K562 (cell line): ENCODE data around the gene FCAMR. TPM values are rescaled to one million over a fixed set of nuclear protein-coding genes. Genes with fewer than 3 reads are reported as not detected.

Experiments
- ARID2 ChIP-seq: fragments of 450-650 bp; IDR thresholded peaks from 2 replicates; pipeline ENCODE4 v1.6.1; 2017; ENCODE audit warnings: antibody characterized with exemption, mild to moderate bottlenecking
- E2F5 ChIP-seq: sonication (generic); formaldehyde crosslinking; IDR thresholded peaks from 2 replicates; pipeline ENCODE4 v1.8.0; 2022; ENCODE audit warnings: mild to moderate bottlenecking, missing genetic modification reagents
- MECOM ChIP-seq: fragments of 250-450 bp; sonication (Bioruptor Pico); IDR thresholded peaks from 2 replicates; pipeline ENCODE4 v1.8.0; 2022; ENCODE audit warnings: inconsistent platforms
- NCOR1 ChIP-seq: fragments of 450-650 bp; IDR thresholded peaks from 2 replicates; pipeline ENCODE4 v1.6.1; 2016; ENCODE audit warnings: mild to moderate bottlenecking, moderate library complexity
- PTRF ChIP-seq: fragments of 450-650 bp; IDR thresholded peaks from 2 replicates; pipeline ENCODE4 v1.6.1; 2016; ENCODE audit warnings: mild to moderate bottlenecking, missing genetic modification characterization, missing compliant biosample characterization
- PYGO2 ChIP-seq: fragments of 450-650 bp; IDR thresholded peaks from 2 replicates; pipeline ENCODE4 v1.6.1; 2016; ENCODE audit warnings: mild to moderate bottlenecking, missing genetic modification characterization, moderate library complexity, missing compliant biosample characterization
- RBM14 ChIP-seq: fragments of 200-400 bp; formaldehyde crosslinking; IDR thresholded peaks from 2 replicates; pipeline ENCODE4 v1.6.1; 2018; ENCODE audit warnings: low read depth, mild to moderate bottlenecking, low read length, moderate library complexity, borderline replicate concordance; ENCODE audit not compliant: insufficient read depth
- RFX1 ChIP-seq: fragments of 450-650 bp; IDR thresholded peaks from 2 replicates; pipeline ENCODE4 v1.6.1; 2016; ENCODE audit warnings: mild to moderate bottlenecking, moderate library complexity
- RFX7 ChIP-seq: fragments of 250-450 bp; sonication (Bioruptor Pico); IDR thresholded peaks from 2 replicates; pipeline ENCODE4 v1.5.1; 2021; ENCODE audit warnings: mild to moderate bottlenecking
- SAP30 ChIP-seq: fragments of 200-600 bp; sonication (generic); IDR thresholded peaks from 2 replicates; pipeline ENCODE4 v1.6.1; 2012; ENCODE audit warnings: borderline replicate concordance, low read depth, mild to moderate bottlenecking, moderate library complexity, low read length, control low read depth, inconsistent platforms; ENCODE audit not compliant: insufficient read depth, poor library complexity, severe bottlenecking
- SMC3 ChIP-seq: conservative IDR thresholded peaks from 2 replicates; pipeline ENCODE4 v1.6.1; 2011; ENCODE audit warnings: low read depth, low read length, improper control_type of control experiment; ENCODE audit not compliant: insufficient read depth
- TCF7L2 ChIP-seq: fragments of 150-350 bp; IDR thresholded peaks from 2 replicates; pipeline ENCODE4 v1.6.1; 2016; ENCODE audit warnings: low read depth, mild to moderate bottlenecking, low read length, moderate library complexity
- ZNF280B ChIP-seq: fragments of 250-450 bp; sonication (Bioruptor Pico); IDR thresholded peaks from 2 replicates; pipeline ENCODE4 v1.5.1; 2021; ENCODE audit warnings: mild to moderate bottlenecking
- ZNF282 ChIP-seq: sonication (generic); formaldehyde crosslinking; IDR thresholded peaks from 2 replicates; pipeline ENCODE4 v1.8.1; 2023; ENCODE audit warnings: missing genetic modification reagents
- ZNF518B ChIP-seq: fragments of 250-450 bp; sonication (Bioruptor Pico); IDR thresholded peaks from 2 replicates; pipeline ENCODE4 v1.5.0; 2021; ENCODE audit warnings: mild to moderate bottlenecking, moderate library complexity
- ZNF76 ChIP-seq: fragments of 250-450 bp; sonication (Bioruptor Pico); IDR thresholded peaks from 2 replicates; pipeline ENCODE4 v1.4.0; 2020; ENCODE audit warnings: mild to moderate bottlenecking, moderate library complexity, borderline replicate concordance
- polyA plus RNA-seq, 8 experiments: library from polyadenylated mRNA; depleted of rRNA in 4 of 8; stranded (reverse) in 5 of 8; unstranded in 3 of 8; fragments of >200 nt; fragmentation: Nextera tagmentation in 2 of 8; fragmentation: Illumina TruSeq in 1 of 8; extraction: Ambion mirVana in 2 of 8; extraction: Trizol in 1 of 8; gene quantifications; 2 replicates each; pipeline versions ENCODE4 v1.2.1 to v1.2.3, GENCODE V29; 2011 to 2014; ENCODE audit warnings: inconsistent platforms in 1 of 8, missing spikeins in 1 of 8
- total RNA-seq, 7 experiments: library from RNA; depleted of rRNA in 6 of 7; stranded (reverse); fragments of >200 nt in 6 of 7; fragmentation: Illumina TruSeq in 2 of 7; extraction: Trizol in 2 of 7; gene quantifications; 2 replicates each; pipeline versions ENCODE4 v1.2.1 to v1.2.3, GENCODE V29; 2011 to 2021; ENCODE audit warnings: low replicate concordance in 1 of 7
- TF ChIP-seq, protein P1 (sequence below): fragments of 450-650 bp; formaldehyde crosslinking; conservative IDR thresholded peaks from 2 replicates; pipeline ENCODE4 v1.4.0; 2022; ENCODE audit warnings: mild to moderate bottlenecking, missing genetic modification characterization
- TF ChIP-seq, protein P2 (sequence below): fragments of 450-650 bp; IDR thresholded peaks from 2 replicates; pipeline ENCODE4 v1.6.1; 2017; ENCODE audit warnings: mild to moderate bottlenecking, moderate library complexity

Gene FCAMR
- total and polyA plus RNA-seq, 9 of the 15 experiments (the other 6 are each of a cell fraction or from before 2014, with no cell fraction given) = not detected

DNA sequence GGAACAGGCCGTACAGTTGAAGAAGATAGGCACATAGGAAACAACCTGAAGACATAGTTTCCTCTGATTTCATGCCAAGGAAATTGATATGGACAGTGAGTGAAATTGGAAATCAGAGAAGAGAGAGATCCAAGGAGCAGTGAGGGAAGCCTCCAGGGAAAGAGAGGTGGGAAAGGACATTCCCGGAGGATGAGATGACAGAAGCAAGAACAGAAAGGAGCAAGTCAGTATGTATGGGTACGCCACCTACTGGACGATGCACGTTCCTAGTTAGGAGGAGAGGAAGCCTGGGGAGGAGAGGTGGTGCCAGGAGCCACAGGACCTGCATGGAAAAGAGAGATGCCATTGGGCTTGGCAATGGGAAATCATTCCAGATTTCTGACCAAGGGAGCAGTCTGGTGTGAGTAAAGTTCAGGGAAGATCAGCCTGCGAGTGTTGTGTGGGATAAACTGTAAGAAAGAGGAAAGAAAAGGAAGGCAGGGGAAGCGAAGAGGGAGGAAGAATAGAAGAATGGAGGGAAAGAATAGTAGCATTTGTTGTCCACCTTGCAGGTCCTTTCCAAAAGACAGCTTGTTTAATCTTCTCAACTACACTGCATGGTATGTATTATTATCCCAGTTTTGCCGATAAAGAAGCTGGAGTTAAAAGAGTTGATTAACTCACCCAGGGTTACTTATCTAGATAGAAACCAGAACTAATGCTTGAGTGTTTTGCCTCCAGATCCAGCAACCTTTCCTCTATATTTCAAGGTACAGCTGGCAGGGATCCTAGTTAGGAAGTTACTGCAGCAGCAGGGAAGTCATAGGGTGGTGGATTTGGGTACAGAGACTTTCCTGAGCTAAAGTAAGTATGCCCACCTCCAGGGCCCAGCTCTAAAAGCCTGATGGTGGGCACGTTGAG is 34.9 kb upstream of the FCAMR start (continued):
- TF ChIP-seq ZNF518B (CRISPR knock-in tag) (no peak), RFX7 (CRISPR knock-in tag) (no peak), NCOR1 (no peak), TCF7L2 (no peak), PYGO2 (0 out of 2 replicates have a peak, but pooled peaks have one; percentile 15), ARID2 (peak; percentile 54; the same call in 1 of the 2 replicates), ZNF282 (CRISPR knock-in tag) (no peak), RFX1 (no peak), SAP30 (no peak), PTRF (tag) (no peak), RBM14 (no peak), E2F5 (CRISPR knock-in tag) (0 out of 2 replicates have a peak, but pooled peaks have one; percentile 56), ZNF280B (no peak), MECOM (no peak), SMC3 (peak; percentile 52; the same call in 1 of the 2 replicates), ZNF76 (no peak)
- TF ChIP-seq, protein P1, sequence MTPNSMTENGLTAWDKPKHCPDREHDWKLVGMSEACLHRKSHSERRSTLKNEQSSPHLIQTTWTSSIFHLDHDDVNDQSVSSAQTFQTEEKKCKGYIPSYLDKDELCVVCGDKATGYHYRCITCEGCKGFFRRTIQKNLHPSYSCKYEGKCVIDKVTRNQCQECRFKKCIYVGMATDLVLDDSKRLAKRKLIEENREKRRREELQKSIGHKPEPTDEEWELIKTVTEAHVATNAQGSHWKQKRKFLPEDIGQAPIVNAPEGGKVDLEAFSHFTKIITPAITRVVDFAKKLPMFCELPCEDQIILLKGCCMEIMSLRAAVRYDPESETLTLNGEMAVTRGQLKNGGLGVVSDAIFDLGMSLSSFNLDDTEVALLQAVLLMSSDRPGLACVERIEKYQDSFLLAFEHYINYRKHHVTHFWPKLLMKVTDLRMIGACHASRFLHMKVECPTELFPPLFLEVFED (CRISPR knock-in tag) = 0 out of 2 replicates have a peak, but pooled peaks have one; percentile 14
- TF ChIP-seq, protein P2, sequence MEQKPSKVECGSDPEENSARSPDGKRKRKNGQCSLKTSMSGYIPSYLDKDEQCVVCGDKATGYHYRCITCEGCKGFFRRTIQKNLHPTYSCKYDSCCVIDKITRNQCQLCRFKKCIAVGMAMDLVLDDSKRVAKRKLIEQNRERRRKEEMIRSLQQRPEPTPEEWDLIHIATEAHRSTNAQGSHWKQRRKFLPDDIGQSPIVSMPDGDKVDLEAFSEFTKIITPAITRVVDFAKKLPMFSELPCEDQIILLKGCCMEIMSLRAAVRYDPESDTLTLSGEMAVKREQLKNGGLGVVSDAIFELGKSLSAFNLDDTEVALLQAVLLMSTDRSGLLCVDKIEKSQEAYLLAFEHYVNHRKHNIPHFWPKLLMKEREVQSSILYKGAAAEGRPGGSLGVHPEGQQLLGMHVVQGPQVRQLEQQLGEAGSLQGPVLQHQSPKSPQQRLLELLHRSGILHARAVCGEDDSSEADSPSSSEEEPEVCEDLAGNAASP = no peak
